Prostate gland (tissue), 2 donors: ENCODE data around the gene DGKB. TPM values are rescaled to one million over a fixed set of nuclear protein-coding genes. Genes with fewer than 3 reads are reported as not detected.

Source experiments
- DNase-seq: peaks from one replicate; pipeline ENCODE4 v3.0.0-alpha.2; 2019; ENCODE audit warnings: low spot score
- H3K27ac ChIP-seq, 2 donors: fragments of 200-600 bp; sonication (generic); 2 replicates each; pipeline ENCODE4 v1.5.1; 2017 to 2019
- H3K27me3 ChIP-seq: fragments of 200-600 bp; sonication (generic); replicated peaks from 2 replicates; pipeline ENCODE4 v1.5.1; 2019; ENCODE audit not compliant: insufficient read depth
- H3K36me3 ChIP-seq, 2 donors: fragments of 200-600 bp; sonication (generic); 1 replicate in 1 of 2; 2 replicates in 1 of 2; pipeline versions ENCODE4 v1.5.1 to v1.8.1; 2017 to 2019
- H3K4me1 ChIP-seq: fragments of 200-600 bp; sonication (generic); replicated peaks from 2 replicates; pipeline ENCODE4 v1.5.1; 2019
- H3K4me3 ChIP-seq, 2 donors: fragments of 200-600 bp; sonication (generic); 2 replicates each; pipeline ENCODE4 v1.5.1; 2017 to 2019
- H3K9me3 ChIP-seq: fragments of 200-600 bp; sonication (generic); 2 replicates; pipeline ENCODE4 v1.5.1; 2017
- CTCF ChIP-seq, 4 experiments: fragments of 200-600 bp in 2 of 4; fragments of 450-650 bp in 2 of 4; sonication (generic) in 2 of 4; IDR thresholded peaks; 1 replicate in 3 of 4; 2 replicates in 1 of 4; pipeline ENCODE4 v1.5.1; 2016 to 2019; ENCODE audit warnings: antibody characterized with exemption in 4 of 4, mild to moderate bottlenecking in 2 of 4, moderate library complexity in 2 of 4
- POLR2A ChIP-seq: fragments of 450-650 bp; IDR thresholded peaks from one replicate; pipeline ENCODE4 v1.6.1; 2016; ENCODE audit warnings: antibody characterized with exemption, mild to moderate bottlenecking
- POLR2AphosphoS5 ChIP-seq: sonication (generic); formaldehyde crosslinking; IDR thresholded peaks from one replicate; pipeline ENCODE4 v1.6.1; 2017; ENCODE audit warnings: antibody characterized with exemption
- WGBS: methylation state at CpG from one replicate; pipeline ENCODE4 v1.1.5; 2018; 5-methylcytosine and 5-hydroxymethylcytosine counted together
- intact Hi-C: fragments of 100-400 bp; cut with DNase I; formaldehyde crosslinking; loops from one replicate; pipeline ENCODE4 v1.14.2; 2022
- total RNA-seq, 2 donors: library from RNA; depleted of rRNA; stranded (reverse); fragments of >200 nt; gene quantifications; one replicate each; pipeline ENCODE4 v1.1.0, GENCODE V29; 2016

DGKB gene
- total RNA-seq, 2 donors from 2014 or later = 0.45 TPM; not detected in 1

- 89% methylated on average over 2 of the region's 2 CpGs for WGBS
- DNase-seq = no peak
- Histone ChIP-seq H3K9me3 (no peaks in the 10 kb centered on the region), H3K4me1 (no peaks in the 10 kb centered on the region), H3K27ac (no peak overlapping the region), H3K4me3 (no peak overlapping the region), H3K27me3 (no peaks in the 10 kb centered on the region), H3K36me3 (no peaks in the 10 kb centered on the region)
- intact Hi-C loops = no loop called here
- TF ChIP-seq POLR2A (no peak), CTCF (IDR thresholded peaks at IDR 0.05) (no peak), POLR2AphosphoS5 (no peak)
Measured at GRCh38 chr7:14850039-14850438, 52.5 kb downstream of the DGKB start.

- Histone ChIP-seq H3K4me3 (no peak overlapping the region), H3K36me3 (no peaks in the 10 kb centered on the region), H3K4me1 (no peaks in the 10 kb centered on the region), H3K9me3 (no peaks in the 10 kb centered on the region), H3K27ac (no peak overlapping the region), H3K27me3 (no peaks in the 10 kb centered on the region)
- no peak for TF ChIP-seq POLR2AphosphoS5
- TF ChIP-seq POLR2A = no peak
- no peak for TF ChIP-seq CTCF (IDR thresholded peaks at IDR 0.05)
- WGBS = 49% methylated on average over 4 of the region's 4 CpGs
- intact Hi-C loops = no loop called here
- DNase-seq = no peak
Measured at GRCh38 chr7:14846405-14846804, 56.1 kb downstream of the DGKB start.

GRCh38 chr7:14843755-14844154 lies 58.8 kb downstream of the DGKB start:
- intact Hi-C loops = no loop called here
- DNase-seq = no peak
- Histone ChIP-seq H3K4me3 (no peak overlapping the region), H3K36me3 (no peaks in the 10 kb centered on the region), H3K4me1 (no peaks in the 10 kb centered on the region), H3K27me3 (no peaks in the 10 kb centered on the region), H3K9me3 (no peaks in the 10 kb centered on the region), H3K27ac (no peak overlapping the region)
- 63% methylated on average over 1 of the region's 1 CpG for WGBS
- TF ChIP-seq CTCF (IDR thresholded peaks at IDR 0.05) = no peak
- TF ChIP-seq POLR2AphosphoS5 = no peak
- TF ChIP-seq POLR2A = no peak

GRCh38 chr7:14842523-14842922 lies 60.0 kb downstream of the DGKB start:
- TF ChIP-seq POLR2AphosphoS5 (no peak), POLR2A (no peak), CTCF (IDR thresholded peaks at IDR 0.05) (no peak)
- intact Hi-C loops = no loop called here
- Histone ChIP-seq H3K9me3 (no peaks in the 10 kb centered on the region), H3K4me3 (no peak overlapping the region), H3K36me3 (no peaks in the 10 kb centered on the region), H3K4me1 (no peaks in the 10 kb centered on the region), H3K27me3 (no peaks in the 10 kb centered on the region), H3K27ac (no peak overlapping the region)
- no peak for DNase-seq

- Histone ChIP-seq H3K27me3 (no peaks in the 10 kb centered on the region), H3K4me1 (no peaks in the 10 kb centered on the region), H3K4me3 (no peak overlapping the region), H3K36me3 (no peaks in the 10 kb centered on the region), H3K9me3 (no peaks in the 10 kb centered on the region), H3K27ac (no peak overlapping the region)
- 87% methylated on average over 1 of the region's 1 CpG for WGBS
- intact Hi-C loops = no loop called here
- DNase-seq = no peak
- TF ChIP-seq CTCF (IDR thresholded peaks at IDR 0.05) (no peak), POLR2AphosphoS5 (no peak), POLR2A (no peak)
Measured at GRCh38 chr7:14841869-14842268, 60.7 kb downstream of the DGKB start.
